HepG2 (cell line): Measurements from ENCODE around the gene SMIM13. TPM values are rescaled to one million over a fixed set of nuclear protein-coding genes. Genes with fewer than 3 reads are reported as not detected.
A peak's percentile ranks its signal among the peaks of the same experiment; 100 is the strongest.

Experiments
- ARNTL ChIP-seq: sonication (generic); formaldehyde crosslinking; IDR thresholded peaks from 2 replicates; pipeline ENCODE4 v1.4.0; 2020; ENCODE audit warnings: mild to moderate bottlenecking, missing genetic modification reagents
- ATF1 ChIP-seq: IDR thresholded peaks from 2 replicates; pipeline ENCODE4 v1.6.1; 2016; ENCODE audit warnings: mild to moderate bottlenecking, control low read depth
- ATF7-NPFF ChIP-seq: sonication (generic); formaldehyde crosslinking; IDR thresholded peaks from 2 replicates; pipeline ENCODE4 v1.8.1; 2023; ENCODE audit warnings: mild to moderate bottlenecking, low read depth, missing genetic modification reagents, moderate library complexity
- FOXK2 ChIP-seq: fragments of 450-650 bp; IDR thresholded peaks from 2 replicates; pipeline ENCODE4 v1.6.1; 2016
- HNRNPLL ChIP-seq: fragments of 200-400 bp; formaldehyde crosslinking; IDR thresholded peaks from 2 replicates; pipeline ENCODE4 v1.6.1; 2017; ENCODE audit warnings: mild to moderate bottlenecking, low read depth, low read length; ENCODE audit not compliant: poor library complexity, severe bottlenecking
- KAT7 ChIP-seq: IDR thresholded peaks from 2 replicates; pipeline ENCODE4 v1.6.1; 2018; ENCODE audit warnings: borderline replicate concordance, missing compliant biosample characterization
- NFIC ChIP-seq: IDR thresholded peaks from 2 replicates; pipeline ENCODE4 v1.6.1; 2012; ENCODE audit warnings: mild to moderate bottlenecking, low read length, inconsistent platforms
- NR1H2 ChIP-seq: sonication (generic); formaldehyde crosslinking; IDR thresholded peaks from 2 replicates; pipeline ENCODE4 v1.8.1; 2022; ENCODE audit warnings: low read depth, missing genetic modification reagents, borderline replicate concordance
- PRDM15 ChIP-seq: sonication (generic); formaldehyde crosslinking; IDR thresholded peaks from 2 replicates; pipeline ENCODE4 v1.4.0; 2020; ENCODE audit warnings: missing genetic modification reagents
- SMYD3 ChIP-seq: sonication (generic); formaldehyde crosslinking; IDR thresholded peaks from 2 replicates; pipeline ENCODE4 v1.8.1; 2023; ENCODE audit warnings: mild to moderate bottlenecking, missing genetic modification reagents
- TBX2 ChIP-seq: sonication (generic); formaldehyde crosslinking; IDR thresholded peaks from 2 replicates; pipeline ENCODE4 v1.5.0; 2020; ENCODE audit warnings: missing genetic modification reagents, mild to moderate bottlenecking, borderline replicate concordance
- ZMYM4 ChIP-seq: sonication (generic); formaldehyde crosslinking; IDR thresholded peaks from 2 replicates; pipeline ENCODE4 v1.8.1; 2023; ENCODE audit warnings: mild to moderate bottlenecking, missing genetic modification reagents
- ZNF142 ChIP-seq: sonication (generic); formaldehyde crosslinking; IDR thresholded peaks from 2 replicates; pipeline ENCODE4 v1.4.0; 2020; ENCODE audit warnings: missing genetic modification reagents
- ZNF530 ChIP-seq: sonication (generic); formaldehyde crosslinking; IDR thresholded peaks from 2 replicates; pipeline ENCODE4 v1.5.0; 2020; ENCODE audit warnings: low read depth, mild to moderate bottlenecking, missing genetic modification reagents
- ZNF670 ChIP-seq: sonication (generic); formaldehyde crosslinking; IDR thresholded peaks from 2 replicates; pipeline ENCODE4 v1.8.0; 2022; ENCODE audit warnings: mild to moderate bottlenecking, missing genetic modification reagents, borderline replicate concordance
- ZNF75D ChIP-seq: sonication (generic); formaldehyde crosslinking; IDR thresholded peaks from 2 replicates; pipeline ENCODE4 v1.8.1; 2023; ENCODE audit warnings: missing genetic modification reagents, mild to moderate bottlenecking, borderline replicate concordance
- polyA plus RNA-seq, 8 experiments: library from polyadenylated mRNA; depleted of rRNA in 3 of 8; stranded (reverse) in 7 of 8; unstranded in 1 of 8; fragments of >200 nt; fragmentation: Illumina TruSeq in 4 of 8; extraction: Trizol in 4 of 8; gene quantifications; 2 replicates each; pipeline versions ENCODE4 v1.2.1 to v1.2.3, GENCODE V29; 2011 to 2016; ENCODE audit warnings: low read depth in 4 of 8, missing spikeins in 1 of 8, mixed read lengths in 1 of 8; ENCODE audit not compliant: insufficient read depth in 1 of 8
- total RNA-seq, 5 experiments: library from RNA; depleted of rRNA; stranded (reverse); fragments of >200 nt; fragmentation: Illumina TruSeq; extraction: Trizol; gene quantifications; 2 replicates each; pipeline ENCODE4 v1.2.3, GENCODE V29; 2016; ENCODE audit warnings: low read depth in 1 of 5
- TF ChIP-seq, protein P1 (sequence below): sonication (generic); formaldehyde crosslinking; IDR thresholded peaks from 2 replicates; pipeline ENCODE4 v1.4.0; 2020; ENCODE audit warnings: missing genetic modification reagents

Gene SMIM13
- total and polyA plus RNA-seq, 2 of the 13 experiments (the other 11 are each of a cell fraction or from before 2014, with no cell fraction given): 2.7 to 10.2 TPM

GRCh38 chr6:11093626-11094410, at the start of gene SMIM13 (continued):
- TF ChIP-seq ZNF670 (CRISPR knock-in tag): peak; percentile 92; the same call in 1 of the 2 replicates
- TF ChIP-seq SMYD3: peak; percentile 91
- TF ChIP-seq TBX2 (CRISPR knock-in tag): peak; percentile 86
- no peak for TF ChIP-seq ZNF75D
- TF ChIP-seq ATF1: peak; percentile 74
- peak; percentile 98 for TF ChIP-seq ZNF142 (CRISPR knock-in tag)
- peak; percentile 95 for TF ChIP-seq ZMYM4 (CRISPR knock-in tag)
- peak; percentile 88 for TF ChIP-seq KAT7 (CRISPR knock-in tag)
- TF ChIP-seq ZNF530 (CRISPR knock-in tag): no peak; the same call in 1 of the 2 replicates
- peak; percentile 63; the same call in 1 of the 2 replicates for TF ChIP-seq ARNTL (CRISPR knock-in tag)
- TF ChIP-seq NR1H2 (CRISPR knock-in tag): no peak; the same call in 1 of the 2 replicates
- no peak for TF ChIP-seq FOXK2
- TF ChIP-seq, protein P1, sequence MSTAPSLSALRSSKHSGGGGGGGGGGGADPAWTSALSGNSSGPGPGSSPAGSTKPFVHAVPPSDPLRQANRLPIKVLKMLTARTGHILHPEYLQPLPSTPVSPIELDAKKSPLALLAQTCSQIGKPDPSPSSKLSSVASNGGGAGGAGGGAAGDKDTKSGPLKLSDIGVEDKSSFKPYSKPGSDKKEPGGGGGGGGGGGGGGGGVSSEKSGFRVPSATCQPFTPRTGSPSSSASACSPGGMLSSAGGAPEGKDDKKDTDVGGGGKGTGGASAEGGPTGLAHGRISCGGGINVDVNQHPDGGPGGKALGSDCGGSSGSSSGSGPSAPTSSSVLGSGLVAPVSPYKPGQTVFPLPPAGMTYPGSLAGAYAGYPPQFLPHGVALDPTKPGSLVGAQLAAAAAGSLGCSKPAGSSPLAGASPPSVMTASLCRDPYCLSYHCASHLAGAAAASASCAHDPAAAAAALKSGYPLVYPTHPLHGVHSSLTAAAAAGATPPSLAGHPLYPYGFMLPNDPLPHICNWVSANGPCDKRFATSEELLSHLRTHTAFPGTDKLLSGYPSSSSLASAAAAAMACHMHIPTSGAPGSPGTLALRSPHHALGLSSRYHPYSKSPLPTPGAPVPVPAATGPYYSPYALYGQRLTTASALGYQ (CRISPR knock-in tag): peak; percentile 47; the same call in 1 of the 2 replicates
- TF ChIP-seq NFIC: no peak
- peak; percentile 89 for TF ChIP-seq HNRNPLL
- peak; percentile 18; the same call in 1 of the 2 replicates for TF ChIP-seq PRDM15 (CRISPR knock-in tag)
- peak; percentile 94 for TF ChIP-seq ATF7-NPFF (CRISPR knock-in tag)
